OCI-LY7 (cell line): ENCODE data around the gene PCDH12. TPM values are rescaled to one million over a fixed set of nuclear protein-coding genes. Genes with fewer than 3 reads are reported as not detected.

Source experiments
- BruUV-seq: library from RNA; stranded (reverse); fragments of 400-500 nt; replicated peaks from 2 replicates; lab custom pipeline; 2021; lab: Mats Ljungman, UMichigan
- CTCF ChIA-PET: fragments of 300-600 bp; sonication (Branson Sonifier 250); formaldehyde crosslinking; loops from one replicate; lab custom pipeline; 2022; ENCODE audit warnings: antibody characterized with exemption; ENCODE audit not compliant: unreplicated experiment; lab: Charles Lee
- POLR2A ChIA-PET: fragments of 300-600 bp; sonication (Branson Sonifier 250); formaldehyde crosslinking; loops from one replicate; lab custom pipeline; 2022; ENCODE audit warnings: antibody characterized with exemption; lab: Charles Lee
- DNase-seq: peaks from one replicate; pipeline ENCODE4 v3.0.0-alpha.2; 2015; ENCODE audit warnings: low spot score
- H2AFZ ChIP-seq: fragments of 200-600 bp; sonication (generic), shearing (Covaris generic); 2 replicates; pipeline ENCODE4 v1.6.1; 2014; ENCODE audit warnings: mild to moderate bottlenecking, antibody characterized with exemption, low read length, moderate library complexity
- H3K27ac ChIP-seq: fragments of 200-600 bp; sonication (generic); 2 replicates; pipeline ENCODE4 v1.5.1; 2014; ENCODE audit warnings: mixed run types, low read depth, mild to moderate bottlenecking, moderate library complexity, low read length, inconsistent platforms; ENCODE audit not compliant: poor library complexity, severe bottlenecking
- H3K36me3 ChIP-seq: fragments of 200-600 bp; sonication (generic); 2 replicates; pipeline ENCODE4 v1.6.1; 2014; ENCODE audit warnings: mild to moderate bottlenecking, antibody characterized with exemption, low read length, moderate library complexity, mixed read lengths; ENCODE audit not compliant: insufficient read depth
- H3K4me1 ChIP-seq: fragments of 200-600 bp; sonication (generic); 2 replicates; pipeline ENCODE4 v1.5.1; 2014; ENCODE audit warnings: mild to moderate bottlenecking, low read length; ENCODE audit not compliant: insufficient read depth, poor library complexity, severe bottlenecking
- H3K4me2 ChIP-seq: fragments of 200-600 bp; sonication (generic); 2 replicates; pipeline ENCODE4 v1.6.1; 2014; ENCODE audit warnings: mild to moderate bottlenecking, low read length
- H3K4me3 ChIP-seq: fragments of 200-600 bp; sonication (generic); 2 replicates; pipeline ENCODE4 v1.5.1; 2014; ENCODE audit warnings: mild to moderate bottlenecking, low read depth, low read length; ENCODE audit not compliant: poor library complexity, severe bottlenecking
- H3K79me2 ChIP-seq: fragments of 200-600 bp; sonication (generic); 2 replicates; pipeline ENCODE4 v1.6.1; 2016; ENCODE audit warnings: low read depth, mild to moderate bottlenecking, low read length, moderate library complexity, mixed read lengths; ENCODE audit not compliant: insufficient read depth
- H3K9me2 ChIP-seq: fragments of 200-600 bp; sonication (generic); 2 replicates; pipeline ENCODE4 v1.6.1; 2016; ENCODE audit warnings: mild to moderate bottlenecking, low read length, mixed read lengths; ENCODE audit not compliant: insufficient read depth
- H3K9me3 ChIP-seq: fragments of 200-600 bp; sonication (generic); 2 replicates; pipeline ENCODE4 v1.6.1; 2014; ENCODE audit warnings: mild to moderate bottlenecking, mixed run types, low read length, mixed read lengths
- H4K20me1 ChIP-seq: fragments of 200-600 bp; sonication (generic); 2 replicates; pipeline ENCODE4 v1.6.1; 2014; ENCODE audit warnings: mild to moderate bottlenecking, antibody characterized with exemption, low read length, moderate library complexity, mixed read lengths; ENCODE audit not compliant: insufficient read depth
- CTCF ChIP-seq: fragments of 200-600 bp; sonication (generic); conservative IDR thresholded peaks from 2 replicates; pipeline ENCODE4 v1.5.1; 2014; ENCODE audit warnings: mild to moderate bottlenecking, antibody characterized with exemption, low read length, moderate library complexity, mixed read lengths
- EZH2phosphoT487 ChIP-seq: fragments of 200-600 bp; sonication (generic); IDR thresholded peaks from 2 replicates; pipeline ENCODE4 v1.6.1; 2018; ENCODE audit warnings: low read depth, borderline replicate concordance, mild to moderate bottlenecking, mixed run types, antibody characterized with exemption, low read length, moderate library complexity, mixed read lengths
- intact Hi-C: fragments of 100-400 bp; cut with micrococcal nuclease; formaldehyde crosslinking; loops from one replicate; pipeline ENCODE4 v1.10.0; 2022; ENCODE audit not compliant: unreplicated experiment
- total RNA-seq, 2 experiments: library from RNA; depleted of rRNA in 1 of 2; stranded (reverse); fragments of >200 nt in 1 of 2; shearing (Covaris generic) in 1 of 2; gene quantifications; 2 replicates each; pipeline ENCODE4 v1.2.3, GENCODE V29; 2014 to 2022

The PCDH12 gene
- total RNA-seq, 2 experiments from 2014 or later, result 0.03 TPM; not detected in 1

DNA sequence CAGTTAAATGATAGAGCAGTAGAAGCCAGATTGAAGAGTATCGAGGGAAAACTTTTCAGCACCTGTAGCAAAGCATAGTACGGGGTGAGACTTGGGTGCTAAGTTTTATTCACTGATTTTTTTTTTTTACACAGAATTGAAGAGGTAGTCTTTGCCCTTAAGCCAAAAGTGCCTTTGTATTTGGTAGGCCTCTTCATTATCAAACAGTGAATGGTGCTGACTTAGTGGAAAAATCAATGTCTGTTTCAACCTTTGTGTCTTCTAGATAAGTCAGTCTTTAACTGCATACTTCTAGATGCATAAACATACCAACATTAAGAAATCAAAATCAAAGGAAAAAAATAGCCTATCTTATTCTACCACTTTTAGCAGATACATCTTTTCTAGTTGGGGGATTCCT is 24.6 kb upstream of the PCDH12 start:
- CTCF ChIA-PET, result no interaction called here
- H3K4me3 ChIP-seq, result no peak overlapping the region
- H4K20me1 ChIP-seq, result no peaks in the 10 kb centered on the region
- H3K27ac ChIP-seq, result no peak overlapping the region
- H3K9me2 ChIP-seq, result no peaks in the 10 kb centered on the region
- no peaks in the 10 kb centered on the region for H3K4me1 ChIP-seq
- POLR2A ChIA-PET, result no interaction called here
- no peaks in the 10 kb centered on the region for H3K79me2 ChIP-seq
- H2AFZ ChIP-seq, result no peak overlapping the region
- BruUV-seq, result TSS peak; percentile 4
- no peak for DNase-seq
- H3K4me2 ChIP-seq, result no peak overlapping the region
- TF ChIP-seq EZH2phosphoT487 (no peak), CTCF (no peak)
- H3K36me3 ChIP-seq, result peaks cover 98% of the 10 kb centered on the region
- intact Hi-C loops, result no loop called here
- H3K9me3 ChIP-seq, result no peaks in the 10 kb centered on the region

DNA sequence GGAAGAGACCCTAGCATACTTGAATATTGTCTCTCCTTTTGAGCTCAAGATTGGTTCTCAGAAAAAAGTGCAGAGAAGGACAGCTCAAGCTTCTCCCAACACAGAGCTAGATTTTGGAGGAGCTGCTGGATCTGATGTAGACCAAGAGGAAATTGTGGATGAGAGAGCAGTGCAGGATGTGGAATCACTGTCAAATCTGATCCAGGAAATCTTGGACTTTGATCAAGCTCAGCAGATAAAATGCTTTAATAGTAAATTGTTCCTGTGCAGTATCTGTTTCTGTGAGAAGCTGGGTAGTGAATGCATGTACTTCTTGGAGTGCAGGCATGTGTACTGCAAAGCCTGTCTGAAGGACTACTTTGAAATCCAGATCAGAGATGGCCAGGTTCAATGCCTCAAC is 20.4 kb upstream of the PCDH12 start:
- no peak overlapping the region for H3K4me2 ChIP-seq
- BruUV-seq, result no TSS peak
- H3K9me2 ChIP-seq, result no peaks in the 10 kb centered on the region
- no peaks in the 10 kb centered on the region for H4K20me1 ChIP-seq
- ChIA-PET CTCF (no interaction called here), POLR2A (interaction anchor here (0.5 to 3.2 kb wide), 5 partner anchors 11 to 417 kb away, joined by 3 to 12 read pairs (median 4); partner anchors contain the start of gene GNPDA1)
- H3K79me2 ChIP-seq, result peaks cover 10% of the 10 kb centered on the region; the same call in 1 of the 2 replicates
- DNase-seq, result no peak
- no peak overlapping the region for H3K27ac ChIP-seq
- H2AFZ ChIP-seq, result no peak overlapping the region
- H3K4me3 ChIP-seq, result no peak overlapping the region
- H3K36me3 ChIP-seq, result peaks cover 98% of the 10 kb centered on the region
- H3K4me1 ChIP-seq, result no peaks in the 10 kb centered on the region
- no peak for TF ChIP-seq CTCF
- intact Hi-C loops, result no loop called here
- no peaks in the 10 kb centered on the region for H3K9me3 ChIP-seq

DNA sequence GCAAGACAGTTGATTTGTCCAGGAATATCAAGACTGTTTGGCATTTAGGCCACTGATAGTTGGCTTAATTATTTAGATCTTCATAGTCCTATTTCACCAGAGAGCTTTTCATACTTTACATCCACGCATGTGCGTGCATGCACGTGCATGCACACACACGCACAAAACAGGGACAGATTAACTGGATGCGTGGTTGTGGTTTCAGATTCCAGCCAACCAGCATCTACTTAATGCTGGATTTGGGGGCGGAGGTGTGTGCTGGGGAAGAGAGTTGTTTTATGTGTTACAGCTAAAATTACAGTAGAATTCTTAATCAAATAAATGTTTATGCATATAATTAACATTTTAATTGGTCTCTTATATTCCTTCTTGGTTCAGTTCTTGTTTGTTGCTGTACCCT is 18.2 kb upstream of the PCDH12 start:
- no peaks in the 10 kb centered on the region for H4K20me1 ChIP-seq
- no peak overlapping the region for H3K4me3 ChIP-seq
- no peak for DNase-seq
- H3K4me2 ChIP-seq, result no peak overlapping the region
- H3K4me1 ChIP-seq, result peaks cover 2% of the 10 kb centered on the region
- CTCF ChIA-PET, result interaction anchor here (0.8 to 1.4 kb wide), 2 partner anchors 15 to 36 kb away, joined by 3 read pairs; partner anchors contain the start of gene GNPDA1
- BruUV-seq, result no TSS peak
- H3K9me3 ChIP-seq, result no peaks in the 10 kb centered on the region
- no peak for TF ChIP-seq EZH2phosphoT487
- TF ChIP-seq CTCF, result no peak
- intact Hi-C loops, result no loop called here
- H3K36me3 ChIP-seq, result peaks cover 95% of the 10 kb centered on the region
- no peak overlapping the region for H3K27ac ChIP-seq
- H2AFZ ChIP-seq, result no peak overlapping the region
- POLR2A ChIA-PET, result interaction anchor here (0.7 to 3.2 kb wide), 6 partner anchors 9 to 391 kb away, joined by 3 to 12 read pairs (median 6); partner anchors contain the start of gene GNPDA1
- no peaks in the 10 kb centered on the region for H3K9me2 ChIP-seq
- H3K79me2 ChIP-seq, result peaks cover 21% of the 10 kb centered on the region; the same call in 1 of the 2 replicates
